PFSK-1 (cell line): ENCODE results near the gene GMPPA.

ENCODE experiments used
- POLR2AphosphoS5 ChIP-seq: IDR thresholded peaks from 2 replicates; pipeline ENCODE4 v1.6.1; 2012; ENCODE audit warnings: low read depth, mild to moderate bottlenecking, control low read depth, low read length, moderate library complexity
- REST ChIP-seq, 2 experiments: IDR thresholded peaks; 2 replicates each; pipeline versions ENCODE4 v1.6.1 to v1.8.0; 2011 to 2012; ENCODE audit warnings: low read depth in 2 of 2, low read length in 2 of 2, control low read depth in 1 of 2, inconsistent platforms in 1 of 2, mild to moderate bottlenecking in 1 of 2, moderate library complexity in 1 of 2; ENCODE audit not compliant: insufficient read depth in 1 of 2
- TAF1 ChIP-seq: IDR thresholded peaks from 2 replicates; pipeline ENCODE4 v1.6.1; 2012; ENCODE audit warnings: low read length, control low read depth, borderline replicate concordance; ENCODE audit not compliant: insufficient read depth

- TF ChIP-seq REST (IDR thresholded peaks at IDR 0.05; ENCODE audit: insufficient read depth in 1 of 2, low read depth in 2 of 2, low read length in 2 of 2): no peak
- TF ChIP-seq POLR2AphosphoS5: no peak
- TF ChIP-seq TAF1: no peak
Observed at GRCh38 chr2:219541611-219542180, 43.0 kb downstream of the GMPPA start.
